ENCODE data around the gene HEPACAM2. TPM values are rescaled to one million over a fixed set of nuclear protein-coding genes. Genes with fewer than 3 reads are reported as not detected.

The HEPACAM2 gene
- total RNA-seq = not detected in 2 replicates

GRCh38 chr7:93226310-93226709 lies at the start of gene HEPACAM2:
TSS of gene HEPACAM2 (minus strand) at chr7:93226469.

GRCh38 chr7:93231799-93232672 lies 5.8 kb upstream of the HEPACAM2 start, which contains the start of gene VPS50:
TSS of gene VPS50 (plus strand) at chr7:93232366. CDS start at chr7:93232468, 102 bp downstream.

GRCh38 chr7:93148144-93148543 lies 78.1 kb downstream of the HEPACAM2 start, which contains the start of gene SAMD9L:
TSS of gene SAMD9L (minus strand) at chr7:93148385. CDS start at chr7:93135971, 12,414 bp downstream.

Other genes with a start within 250 kb of the HEPACAM2 start
- 19.4 and 20.5 TPM in 2 replicates for gene SAMD9, start 108.5 kb downstream of the HEPACAM2 start, total RNA-seq
- gene SAMD9L, start 78.1 kb downstream of the HEPACAM2 start, total RNA-seq = 35.8 and 40.4 TPM in 2 replicates
- gene VPS50, start 5.9 kb upstream of the HEPACAM2 start, total RNA-seq = 18.0 and 21.5 TPM in 2 replicates

Data from mammary microvascular endothelial cell (primary cell).